H9 (cell line): ENCODE results near the gene DCC. TPM values are rescaled to one million over a fixed set of nuclear protein-coding genes. Genes with fewer than 3 reads are reported as not detected.

Source experiments
- DNase-seq: peaks from one replicate; pipeline ENCODE4 v3.0.0-alpha.2; 2017
- H2AFZ ChIP-seq: one replicate; pipeline ENCODE4 v1.6.1; 2013; ENCODE audit warnings: mild to moderate bottlenecking, low read length, control low read depth, moderate library complexity
- H2AK5ac ChIP-seq: 2 replicates; pipeline ENCODE4 v1.6.1; 2013; ENCODE audit warnings: low read length, control low read depth, mixed read lengths; ENCODE audit not compliant: insufficient read length
- H2BK120ac ChIP-seq: one replicate; pipeline ENCODE4 v1.6.1; 2013; ENCODE audit warnings: low read depth, mild to moderate bottlenecking, low read length, control low read depth, inconsistent platforms; ENCODE audit not compliant: poor library complexity, severe bottlenecking
- H2BK12ac ChIP-seq: 2 replicates; pipeline ENCODE4 v1.6.1; 2013; ENCODE audit warnings: low read length, control low read depth, mixed read lengths, low read depth; ENCODE audit not compliant: insufficient read length
- H2BK15ac ChIP-seq: 2 replicates; pipeline ENCODE4 v1.6.1; 2013; ENCODE audit warnings: low read depth, low read length, control low read depth
- H2BK20ac ChIP-seq: one replicate; pipeline ENCODE4 v1.6.1; 2013; ENCODE audit warnings: low read depth, mild to moderate bottlenecking, low read length, control low read depth, inconsistent platforms; ENCODE audit not compliant: poor library complexity, severe bottlenecking
- H2BK5ac ChIP-seq: 2 replicates; pipeline ENCODE4 v1.6.1; 2013; ENCODE audit warnings: low read length, control low read depth, mixed read lengths; ENCODE audit not compliant: insufficient read length
- H3K14ac ChIP-seq: 2 replicates; pipeline ENCODE4 v1.6.1; 2013; ENCODE audit warnings: low read length, control low read depth; ENCODE audit not compliant: insufficient read depth
- H3K18ac ChIP-seq: 2 replicates; pipeline ENCODE4 v1.6.1; 2013; ENCODE audit warnings: low read depth, mild to moderate bottlenecking, mixed read lengths, low read length, control low read depth; ENCODE audit not compliant: insufficient read length
- H3K23ac ChIP-seq: 2 replicates; pipeline ENCODE4 v1.6.1; 2013; ENCODE audit warnings: low read length, control low read depth, mixed read lengths, low read depth; ENCODE audit not compliant: insufficient read length
- H3K23me2 ChIP-seq: 2 replicates; pipeline ENCODE4 v1.6.1; 2013; ENCODE audit warnings: low read depth, mild to moderate bottlenecking, mixed read lengths, low read length, control low read depth; ENCODE audit not compliant: insufficient read length, poor library complexity, severe bottlenecking
- H3K27ac ChIP-seq: 2 replicates; pipeline ENCODE4 v1.5.1; 2013; ENCODE audit warnings: low read length, control low read depth, mixed read lengths, low read depth; ENCODE audit not compliant: insufficient read length
- H3K27me3 ChIP-seq: 2 replicates; pipeline ENCODE4 v1.6.1; 2013; ENCODE audit warnings: low read length, control low read depth, inconsistent platforms; ENCODE audit not compliant: insufficient read depth
- H3K4ac ChIP-seq: 2 replicates; pipeline ENCODE4 v1.6.1; 2013; ENCODE audit warnings: low read depth, mild to moderate bottlenecking, control low read depth, inconsistent platforms, low read length, moderate library complexity
- H3K4me1 ChIP-seq: 2 replicates; pipeline ENCODE4 v1.6.1; 2013; ENCODE audit warnings: low read length, control low read depth, inconsistent platforms; ENCODE audit not compliant: insufficient read depth
- H3K4me2 ChIP-seq: 2 replicates; pipeline ENCODE4 v1.6.1; 2013; ENCODE audit warnings: low read length, control low read depth, mixed read lengths; ENCODE audit not compliant: insufficient read length, insufficient read depth
- H3K56ac ChIP-seq: 2 replicates; pipeline ENCODE4 v1.6.1; 2013; ENCODE audit warnings: low read depth, mild to moderate bottlenecking, mixed read lengths, low read length, control low read depth; ENCODE audit not compliant: insufficient read length
- H3K79me1 ChIP-seq: 2 replicates; pipeline ENCODE4 v1.6.1; 2013; ENCODE audit warnings: low read depth, mild to moderate bottlenecking, moderate library complexity, low read length, control low read depth, inconsistent platforms; ENCODE audit not compliant: insufficient read depth, poor library complexity, severe bottlenecking
- H3K79me2 ChIP-seq: 2 replicates; pipeline ENCODE4 v1.6.1; 2013; ENCODE audit warnings: low read length, control low read depth, inconsistent platforms; ENCODE audit not compliant: insufficient read depth
- H3K9ac ChIP-seq: 2 replicates; pipeline ENCODE4 v1.6.1; 2013; ENCODE audit warnings: low read length, control low read depth, mixed read lengths; ENCODE audit not compliant: insufficient read length; ENCODE audit errors: extremely low read depth
- H3K9me3 ChIP-seq: one replicate; pipeline ENCODE4 v1.6.1; 2013; ENCODE audit warnings: low read depth, low read length, inconsistent platforms; ENCODE audit not compliant: control insufficient read depth
- H3T11ph ChIP-seq: one replicate; pipeline ENCODE4 v1.6.1; 2013; ENCODE audit warnings: mild to moderate bottlenecking, low read length, control low read depth, inconsistent platforms
- H4K20me1 ChIP-seq: one replicate; pipeline ENCODE4 v1.6.1; 2013; ENCODE audit not compliant: control insufficient read depth, insufficient read length, insufficient read depth
- H4K5ac ChIP-seq: 2 replicates; pipeline ENCODE4 v1.6.1; 2013; ENCODE audit warnings: low read depth, mild to moderate bottlenecking, mixed read lengths, low read length, control low read depth; ENCODE audit not compliant: insufficient read length
- H4K8ac ChIP-seq: replicated peaks from 2 replicates; pipeline ENCODE4 v1.6.1; 2013; ENCODE audit warnings: low read length, control low read depth, mixed read lengths, low read depth; ENCODE audit not compliant: insufficient read length
- H4K91ac ChIP-seq: 2 replicates; pipeline ENCODE4 v1.6.1; 2013; ENCODE audit warnings: low read depth, mild to moderate bottlenecking, moderate library complexity, mixed read lengths, low read length, control low read depth; ENCODE audit not compliant: insufficient read length
- H3K27ac Mint-ChIP-seq, 3 experiments: 2 replicates in 2 of 3; 3 replicates in 1 of 3; pipeline ENCODE4 v1.8.0; 2020 to 2021; ENCODE audit warnings: mixed read lengths in 3 of 3, mild to moderate bottlenecking in 1 of 3, moderate library complexity in 1 of 3
- H3K27me3 Mint-ChIP-seq: 2 replicates; pipeline ENCODE4 v1.8.0; 2021; ENCODE audit warnings: low read depth, mild to moderate bottlenecking, moderate library complexity, mixed read lengths
- H3K36me3 Mint-ChIP-seq, 3 experiments: 2 replicates in 2 of 3; 3 replicates in 1 of 3; pipeline ENCODE4 v1.8.0; 2020 to 2021; ENCODE audit warnings: low read depth in 3 of 3, mixed read lengths in 3 of 3; ENCODE audit not compliant: insufficient read depth in 1 of 3
- H3K4me1 Mint-ChIP-seq, 2 experiments: 2 replicates each; pipeline ENCODE4 v1.8.0; 2020; ENCODE audit warnings: mixed read lengths in 2 of 2
- H3K4me3 Mint-ChIP-seq, 2 experiments: 2 replicates in 1 of 2; 3 replicates in 1 of 2; pipeline ENCODE4 v1.8.0; 2020 to 2021; ENCODE audit warnings: mild to moderate bottlenecking in 2 of 2, mixed read lengths in 2 of 2, moderate library complexity in 1 of 2
- H3K9me3 Mint-ChIP-seq, 2 experiments: 2 replicates in 1 of 2; 3 replicates in 1 of 2; pipeline ENCODE4 v1.8.0; 2020; ENCODE audit warnings: mild to moderate bottlenecking in 2 of 2, mixed read lengths in 2 of 2, moderate library complexity in 1 of 2
- CTCF ChIP-seq: fragments of 200-600 bp; sonication (generic); conservative IDR thresholded peaks from 3 replicates; pipeline ENCODE4 v1.8.0; 2021; ENCODE audit warnings: antibody characterized with exemption, mild to moderate bottlenecking
- WGBS: extraction: QIAGEN DNeasy Blood & Tissue Kit; methylation state at CpG from one replicate; pipeline ENCODE4 v1.1.7; 2013; ENCODE audit warnings: missing lambda C conversion rate, low lambda C conversion rate, mixed read lengths; ENCODE audit not compliant: insufficient read length; ENCODE audit errors: extremely low coverage; 5-methylcytosine and 5-hydroxymethylcytosine counted together
- total RNA-seq: library from RNA; stranded (reverse); gene quantifications from 2 replicates; pipeline ENCODE4 v1.2.1, GENCODE V29; 2021

DCC gene
- total RNA-seq, 1 experiment from 2014 or later = 0.35 TPM

- Mint-ChIP-seq H3K4me3 (no peak overlapping the region), H3K9me3 (no peaks in the 10 kb centered on the region), H3K27me3 (no peaks in the 10 kb centered on the region; the same call in 1 of the 2 replicates), H3K27ac (no peak overlapping the region; a peak in 1 of 7 replicates), H3K36me3 (no peaks in the 10 kb centered on the region), H3K4me1 (peaks cover 0 to 3% of the 10 kb centered on the region in 2 experiments; a peak in 1 of 4 replicates)
- Histone ChIP-seq H3K4ac (no peak overlapping the region), H2AK5ac (no peak overlapping the region), H3K9me3 (no peaks in the 10 kb centered on the region), H4K5ac (no peak overlapping the region), H3K23ac (no peak overlapping the region), H3K56ac (no peak overlapping the region), H2BK120ac (no peak overlapping the region), H3K79me2 (no peaks in the 10 kb centered on the region), H3K18ac (no peak overlapping the region), H3K23me2 (no peaks in the 10 kb centered on the region), H3K79me1 (no peaks in the 10 kb centered on the region), H3K14ac (no peak overlapping the region), H3T11ph (no peak overlapping the region), H2BK20ac (no peak overlapping the region), H3K27me3 (no peaks in the 10 kb centered on the region), H2BK5ac (no peak overlapping the region), H2BK12ac (no peak overlapping the region), H4K20me1 (no peaks in the 10 kb centered on the region), H2BK15ac (no peak overlapping the region), H3K4me2 (no peak overlapping the region), H4K91ac (no peak overlapping the region), H3K27ac (no peak overlapping the region), H3K4me1 (no peaks in the 10 kb centered on the region; the same call in 1 of the 2 replicates), H3K9ac (no peak overlapping the region), H4K8ac (no peak overlapping the region), H2AFZ (no peak overlapping the region)
- no CpG with 5 or more reads among the region's 5 CpGs for WGBS
- no peak for TF ChIP-seq CTCF
- DNase-seq = no peak
Observed at GRCh38 chr18:52504589-52504988, 164.6 kb downstream of the DCC start.
